Tibial nerve (tissue), 4 donors: Measurements from ENCODE around the gene RAB11FIP5. TPM values are rescaled to one million over a fixed set of nuclear protein-coding genes. Genes with fewer than 3 reads are reported as not detected.
A peak's percentile ranks its signal among the peaks of the same experiment; 100 is the strongest.

ENCODE experiments used
- DNase-seq, 2 donors: peaks; one replicate each; pipeline ENCODE4 v3.0.0-alpha.2; 2019; ENCODE audit warnings: low spot score in 2 of 2
- H3K27ac ChIP-seq, 4 donors: fragments of 200-600 bp; sonication (generic) in 3 of 4; one replicate each; pipeline ENCODE4 v1.5.1; 2017 to 2019; ENCODE audit warnings: mild to moderate bottlenecking in 1 of 4
- H3K27me3 ChIP-seq, 2 donors: fragments of 200-600 bp; sonication (generic) in 1 of 2; one replicate each; pipeline versions ENCODE4 v1.5.1 to v1.6.0; 2017 to 2019
- H3K36me3 ChIP-seq, 3 donors: fragments of 200-600 bp; sonication (generic); one replicate each; pipeline ENCODE4 v1.5.1; 2018 to 2019
- H3K4me1 ChIP-seq, 4 donors: fragments of 200-600 bp; sonication (generic) in 3 of 4; one replicate each; pipeline ENCODE4 v1.5.1; 2017 to 2019
- H3K4me3 ChIP-seq, 4 donors: fragments of 200-600 bp; sonication (generic) in 3 of 4; one replicate each; pipeline ENCODE4 v1.5.1; 2017 to 2019; ENCODE audit warnings: mild to moderate bottlenecking in 1 of 4, moderate library complexity in 1 of 4
- H3K9me3 ChIP-seq, 4 donors: fragments of 200-600 bp; sonication (generic) in 3 of 4; one replicate each; pipeline ENCODE4 v1.5.1; 2017 to 2019
- CTCF ChIP-seq, 5 experiments: fragments of 200-600 bp in 3 of 5; fragments of 450-650 bp in 2 of 5; sonication (generic) in 3 of 5; IDR thresholded peaks; one replicate each; pipeline ENCODE4 v1.5.1; 2016 to 2019; ENCODE audit warnings: antibody characterized with exemption in 5 of 5, mild to moderate bottlenecking in 3 of 5, moderate library complexity in 2 of 5
- EP300 ChIP-seq, 2 donors: sonication (generic); formaldehyde crosslinking; IDR thresholded peaks; one replicate each; pipeline ENCODE4 v1.6.1; 2017; ENCODE audit warnings: antibody characterized with exemption in 2 of 2, mild to moderate bottlenecking in 1 of 2
- POLR2A ChIP-seq, 2 donors: fragments of 450-650 bp; IDR thresholded peaks; one replicate each; pipeline ENCODE4 v1.6.1; 2017; ENCODE audit warnings: antibody characterized with exemption in 2 of 2, mild to moderate bottlenecking in 2 of 2, moderate library complexity in 2 of 2
- WGBS, 2 donors: methylation state at CpG; one replicate each; pipeline ENCODE4 v1.1.5; 2018; 5-methylcytosine and 5-hydroxymethylcytosine counted together
- total RNA-seq, 4 donors: library from RNA; depleted of rRNA; stranded (reverse); fragments of >200 nt; gene quantifications; one replicate each; pipeline ENCODE4 v1.1.0, GENCODE V29; 2016

The RAB11FIP5 gene
- total RNA-seq, 4 donors from 2014 or later = 35.7 to 40.4 (median 39.4) TPM

DNA sequence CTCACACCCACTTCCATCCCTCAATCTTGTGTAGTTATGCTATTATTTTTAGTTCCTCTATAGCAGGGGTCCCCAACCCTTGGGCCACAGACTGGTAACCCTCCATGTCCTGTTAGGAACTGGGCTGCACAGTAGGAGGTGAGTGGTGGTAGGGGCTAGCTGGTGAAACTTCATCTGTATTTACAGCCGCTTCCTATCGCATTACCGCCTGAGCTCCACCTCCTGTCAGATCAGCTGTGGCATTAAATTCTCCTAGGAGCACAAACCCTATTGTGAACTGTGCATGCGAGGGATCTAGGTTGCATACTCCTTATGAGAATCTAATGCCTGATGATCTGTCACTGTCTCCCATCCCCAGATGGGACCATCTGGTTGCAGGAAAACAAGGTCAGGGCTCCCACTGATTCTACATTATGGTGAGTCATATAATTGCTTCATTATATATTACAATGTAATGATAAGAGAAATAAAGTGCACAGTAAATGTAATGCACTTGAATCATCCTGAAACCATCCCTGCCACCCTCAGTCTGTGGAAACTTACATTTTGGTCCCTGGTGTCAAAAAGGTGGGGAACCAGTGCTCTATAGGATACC lies 1.6 kb upstream of the RAB11FIP5 start:
- TF ChIP-seq EP300 (IDR thresholded peaks at IDR 0.05) = no peak
- no peak for TF ChIP-seq CTCF (IDR thresholded peaks at IDR 0.05)
- TF ChIP-seq POLR2A (IDR thresholded peaks at IDR 0.05) = no peak
- H3K27me3 ChIP-seq = no peaks in the 10 kb centered on the region
- no peaks in the 10 kb centered on the region for H3K36me3 ChIP-seq
- peaks cover 0 to 35% (median 10%) of the 10 kb centered on the region in 4 donors for H3K4me1 ChIP-seq
- no peak overlapping the region for H3K4me3 ChIP-seq
- peak overlapping the region in 1 of 4 donors; percentile 92 for H3K27ac ChIP-seq
- DNase-seq = no peak
- H3K9me3 ChIP-seq = no peaks in the 10 kb centered on the region
- 77 to 89% methylated on average over 4 of the region's 4 CpGs for WGBS, 2 donors

DNA sequence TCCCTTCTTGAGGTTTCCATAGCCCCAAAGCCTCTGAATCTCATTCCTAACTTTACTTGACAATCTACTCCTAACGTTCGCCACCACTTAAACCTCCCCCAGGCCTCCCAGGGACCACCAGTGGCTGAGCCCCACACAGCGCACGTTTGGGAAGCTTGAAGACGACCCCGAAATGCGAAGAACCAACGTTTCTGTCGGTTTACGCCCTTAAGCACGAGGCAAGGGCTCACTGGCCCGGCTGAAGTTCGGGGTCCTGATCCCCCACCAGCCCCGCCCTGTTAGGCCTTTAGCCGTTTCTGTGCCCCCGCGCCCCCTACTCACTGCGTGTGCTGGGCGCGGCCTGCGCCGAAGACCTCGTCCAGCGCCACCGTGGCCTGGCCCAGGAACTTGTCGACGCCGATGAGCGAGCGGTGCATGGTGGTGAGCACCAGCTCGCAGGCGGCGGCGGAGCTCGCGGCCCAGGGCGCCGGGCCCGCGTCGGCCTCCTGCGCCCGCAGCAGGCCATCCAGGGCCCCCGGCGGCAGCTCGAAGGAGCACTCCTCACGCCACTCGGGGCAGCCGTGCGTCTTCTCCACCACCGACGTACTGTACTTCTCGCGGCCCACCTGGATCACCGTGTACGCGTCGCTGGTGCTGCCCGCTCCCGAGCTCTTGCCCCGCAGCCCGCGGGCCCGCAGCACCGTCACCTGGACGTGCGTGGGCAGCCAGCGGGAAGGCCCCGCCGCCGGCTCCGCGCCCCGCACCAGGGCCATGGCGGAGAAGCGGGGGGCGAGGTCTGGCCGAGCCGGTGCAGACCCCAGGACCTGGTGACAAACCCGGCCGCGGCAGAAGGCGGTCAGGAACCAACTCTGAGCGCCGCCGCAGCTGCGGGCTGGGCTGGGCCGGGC lies 479 bp downstream of the RAB11FIP5 start:
- no peak for DNase-seq
- TF ChIP-seq POLR2A (IDR thresholded peaks at IDR 0.05) (peak in 1 of 2 donors; percentile 56), EP300 (IDR thresholded peaks at IDR 0.05) (no peak), CTCF (IDR thresholded peaks at IDR 0.05) (peak in 1 of 5 experiments; percentile 16)
- WGBS, 2 donors = 4 to 6% methylated on average over 17 to 32 of the region's 88 CpGs
- Histone ChIP-seq H3K27ac (peak overlapping the region; percentile 67 to 92 (median 86)), H3K9me3 (no peaks in the 10 kb centered on the region), H3K36me3 (no peaks in the 10 kb centered on the region), H3K4me3 (peak overlapping the region; percentile 57 to 92 (median 87)), H3K27me3 (no peaks in the 10 kb centered on the region), H3K4me1 (peaks cover 0 to 53% (median 15%) of the 10 kb centered on the region in 4 donors)

GRCh38 chr2:73111073-73112025 lies 1.4 kb downstream of the RAB11FIP5 start:
- H3K4me1 ChIP-seq = peaks cover 0 to 62% (median 18%) of the 10 kb centered on the region in 4 donors
- no peak for DNase-seq

More at GRCh38 chr2:73111073-73112025, 1.4 kb downstream of the RAB11FIP5 start:
- TF ChIP-seq POLR2A (IDR thresholded peaks at IDR 0.05) (no peak), EP300 (IDR thresholded peaks at IDR 0.05) (no peak), CTCF (IDR thresholded peaks at IDR 0.05) (no peak)
- Histone ChIP-seq H3K27me3 (no peaks in the 10 kb centered on the region), H3K27ac (peak overlapping the region; percentile 67 to 92 (median 86)), H3K4me3 (peak overlapping the region; percentile 57 to 92 (median 87)), H3K36me3 (no peaks in the 10 kb centered on the region), H3K9me3 (no peaks in the 10 kb centered on the region)
- WGBS, 2 donors = 26 to 34% methylated on average over 16 of the region's 16 CpGs
